Panc1 (cell line): ENCODE results near the gene DKK2. TPM values are rescaled to one million over a fixed set of nuclear protein-coding genes. Genes with fewer than 3 reads are reported as not detected.

ENCODE experiments used
- ATAC-seq: fragments of 200-7000 bp; cut with Tn5 transposase; 2 replicates; pipeline ENCODE4 v1.9.1; 2020; ENCODE audit warnings: mild to moderate bottlenecking, moderate library complexity
- Bru-seq: library from RNA; stranded (reverse); fragments of 400-500 nt; gene quantifications from one replicate; lab custom pipeline; 2021; lab: Mats Ljungman, UMichigan
- BruChase-seq, 2 experiments: library from RNA; stranded (reverse); fragments of 400-500 nt; gene quantifications; one replicate each; lab custom pipeline; 2021; lab: Mats Ljungman, UMichigan
- BruUV-seq: library from RNA; stranded (reverse); fragments of 400-500 nt; replicated peaks from 2 replicates; lab custom pipeline; 2021; lab: Mats Ljungman, UMichigan
- CTCF ChIA-PET: fragments of 300-600 bp; sonication (Branson Sonifier 250); formaldehyde crosslinking; loops from one replicate; lab custom pipeline; 2022; ENCODE audit warnings: antibody characterized with exemption; lab: Charles Lee
- POLR2A ChIA-PET: fragments of 300-600 bp; sonication (Branson Sonifier 250); formaldehyde crosslinking; loops from one replicate; lab custom pipeline; 2022; ENCODE audit warnings: antibody characterized with exemption; lab: Charles Lee
- DNase-seq: peaks from one replicate; pipeline ENCODE4 v3.0.0-alpha.2; 2010; ENCODE audit warnings: low read depth, low spot score
- H3K27ac ChIP-seq: 2 replicates; pipeline ENCODE4 v1.5.1; 2011; ENCODE audit warnings: mild to moderate bottlenecking, low read length, inconsistent platforms
- H3K27me3 ChIP-seq: fragments of 200-500 bp; sonication (Bioruptor generic); 2 replicates; pipeline ENCODE4 v1.6.0; 2014; ENCODE audit warnings: low read length, inconsistent platforms; ENCODE audit not compliant: control insufficient read depth, insufficient read depth
- H3K36me3 ChIP-seq: fragments of 200-500 bp; sonication (Bioruptor generic); 2 replicates; pipeline ENCODE4 v1.5.1; 2014; ENCODE audit warnings: inconsistent platforms, mild to moderate bottlenecking, low read length, moderate library complexity; ENCODE audit not compliant: control insufficient read depth, insufficient read depth
- H3K4me1 ChIP-seq: 2 replicates; pipeline ENCODE4 v1.5.1; 2011; ENCODE audit warnings: inconsistent platforms, mild to moderate bottlenecking, low read length, moderate library complexity; ENCODE audit not compliant: control insufficient read depth, insufficient read depth
- H3K4me3 ChIP-seq, 2 experiments: 2 replicates each; pipeline ENCODE4 v1.5.1; 2011 to 2012; ENCODE audit warnings: low read depth in 2 of 2, low read length in 2 of 2, mild to moderate bottlenecking in 2 of 2, inconsistent platforms in 1 of 2, moderate library complexity in 1 of 2
- H3K9me3 ChIP-seq: fragments of 200-500 bp; sonication (Bioruptor generic); 2 replicates; pipeline ENCODE4 v1.5.1; 2014; ENCODE audit warnings: low read depth, mild to moderate bottlenecking, inconsistent platforms, low read length, moderate library complexity; ENCODE audit not compliant: control insufficient read depth, insufficient read depth
- POLR2AphosphoS5 ChIP-seq: IDR thresholded peaks from 2 replicates; pipeline ENCODE4 v1.6.1; 2012; ENCODE audit warnings: mild to moderate bottlenecking, low read depth, low read length, moderate library complexity
- SIN3A ChIP-seq: IDR thresholded peaks from 2 replicates; pipeline ENCODE4 v1.6.1; 2012; ENCODE audit warnings: low read depth, mild to moderate bottlenecking, low read length, moderate library complexity, borderline replicate concordance; ENCODE audit not compliant: insufficient read depth
- TCF7L2 ChIP-seq: IDR thresholded peaks from 2 replicates; pipeline ENCODE4 v1.6.1; 2011; ENCODE audit warnings: mild to moderate bottlenecking, low read depth, low read length, inconsistent platforms
- in situ Hi-C: cut with HindIII; loops from 2 replicates; pipeline ENCODE4 v1.10.0; 2016; ENCODE audit warnings: low sequenced_read_pairs, low pct_unique_long_range_greater_than_20kb
- intact Hi-C: fragments of 100-400 bp; cut with micrococcal nuclease; formaldehyde crosslinking; loops from one replicate; pipeline ENCODE4 v1.10.0; 2022; ENCODE audit not compliant: unreplicated experiment
- long read RNA-seq: library from polyadenylated mRNA; unstranded; transcript quantifications from one replicate; pipeline ENCODE4 v2.0.0, GENCODE V29; 2021; ENCODE audit not compliant: unreplicated experiment
- polyA plus RNA-seq: library from polyadenylated mRNA; unstranded; fragments of >200 nt; gene quantifications from one replicate; pipeline ENCODE4 v1.2.1, GENCODE V29; 2012; ENCODE audit warnings: missing spikeins; ENCODE audit not compliant: insufficient read length
- total RNA-seq: library from RNA; stranded (reverse); gene quantifications from one replicate; pipeline ENCODE4 v1.2.1, GENCODE V29; 2021; ENCODE audit not compliant: unreplicated experiment
- TF ChIP-seq, protein P1 (sequence below): fragments of 450-650 bp; IDR thresholded peaks from 2 replicates; pipeline ENCODE4 v1.5.1; 2017; ENCODE audit warnings: mild to moderate bottlenecking
- TF ChIP-seq, protein P2 (sequence below), 2 experiments: IDR thresholded peaks; 2 replicates each; pipeline ENCODE4 v1.6.1; 2011 to 2012; ENCODE audit warnings: low read depth in 2 of 2, control low read depth in 1 of 2, low read length in 1 of 2, mild to moderate bottlenecking in 1 of 2, moderate library complexity in 1 of 2; ENCODE audit not compliant: insufficient read depth in 1 of 2

DKK2 gene, protein sequence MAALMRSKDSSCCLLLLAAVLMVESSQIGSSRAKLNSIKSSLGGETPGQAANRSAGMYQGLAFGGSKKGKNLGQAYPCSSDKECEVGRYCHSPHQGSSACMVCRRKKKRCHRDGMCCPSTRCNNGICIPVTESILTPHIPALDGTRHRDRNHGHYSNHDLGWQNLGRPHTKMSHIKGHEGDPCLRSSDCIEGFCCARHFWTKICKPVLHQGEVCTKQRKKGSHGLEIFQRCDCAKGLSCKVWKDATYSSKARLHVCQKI
- total RNA-seq (not detected), Bru-seq, nascent RNA (percentile 3 among the genes with signal in this experiment), BruChase-seq, experiment 1, labeled RNA remaining after a 2-hour chase (percentile 5 among the genes with signal in this experiment), BruChase-seq, experiment 2, labeled RNA remaining after a 6-hour chase (percentile 3 among the genes with signal in this experiment)
- not detected for polyA plus RNA-seq
- long read RNA-seq = 0 reads

DNA sequence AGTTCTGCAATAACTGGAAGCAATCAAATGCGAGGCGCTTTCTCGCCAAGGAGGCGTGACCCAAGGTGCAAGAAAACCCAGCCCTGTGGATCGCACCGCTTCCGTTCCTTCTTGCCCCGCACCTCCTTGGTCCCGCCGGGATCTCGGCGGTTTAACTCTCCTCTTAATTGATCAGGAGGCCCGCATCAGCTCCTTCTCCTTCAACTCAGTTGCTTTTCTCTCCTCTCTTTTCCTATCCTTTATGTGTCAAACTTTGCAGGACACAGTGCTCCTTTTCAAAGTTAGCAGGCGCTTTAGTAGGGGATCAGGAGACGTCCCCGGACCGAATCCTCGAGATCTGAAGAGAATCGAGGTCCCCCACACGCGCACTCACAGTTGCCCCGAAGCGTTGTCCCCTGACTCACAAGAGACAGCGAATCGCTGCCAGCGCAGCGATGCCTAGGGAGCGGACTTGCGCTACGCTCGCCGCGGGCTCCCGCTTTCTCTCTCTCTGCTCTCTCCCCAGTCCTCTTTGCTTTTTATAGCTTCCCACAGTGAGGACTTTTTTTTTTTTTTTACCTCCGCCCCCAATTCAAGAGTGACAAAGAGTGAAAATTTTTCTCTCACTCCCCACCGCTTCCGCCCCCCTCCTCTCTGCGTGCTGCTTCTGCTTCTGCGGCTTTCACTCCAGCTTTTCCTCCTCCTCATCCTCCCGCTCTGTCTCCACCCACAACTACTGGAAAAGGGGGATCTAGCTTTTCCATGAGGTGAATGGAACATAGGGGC, at the start of gene DKK2:
Gene DKK2, minus strand, starts transcription at position 495 of the 765 bp plus-strand sequence. CDS start 722 bp downstream, outside the sequence.
- BruUV-seq = no TSS peak
- Histone ChIP-seq H3K4me3 (peak within 1 kb of the TSS; percentile 39 to 48), H3K27ac (no peak within 1 kb of the TSS), H3K4me1 (peaks cover 3% of the 10 kb centered on the region; the same call in 1 of the 2 replicates), H3K27me3 (peaks cover 10% of the 10 kb centered on the region), H3K36me3 (no peaks in the 10 kb centered on the region; the same call in 1 of the 2 replicates), H3K9me3 (no peaks in the 10 kb centered on the region)
- intact Hi-C loops = loop anchor here (10.0 kb wide), 1 partner anchor 149 kb away; no protein-coding TSS in a partner anchor
- ATAC-seq (no peak), DNase-seq (no peak)
- in situ Hi-C loops = no loop called here
- POLR2A ChIA-PET = no interaction called here
- TF ChIP-seq, protein P1, sequence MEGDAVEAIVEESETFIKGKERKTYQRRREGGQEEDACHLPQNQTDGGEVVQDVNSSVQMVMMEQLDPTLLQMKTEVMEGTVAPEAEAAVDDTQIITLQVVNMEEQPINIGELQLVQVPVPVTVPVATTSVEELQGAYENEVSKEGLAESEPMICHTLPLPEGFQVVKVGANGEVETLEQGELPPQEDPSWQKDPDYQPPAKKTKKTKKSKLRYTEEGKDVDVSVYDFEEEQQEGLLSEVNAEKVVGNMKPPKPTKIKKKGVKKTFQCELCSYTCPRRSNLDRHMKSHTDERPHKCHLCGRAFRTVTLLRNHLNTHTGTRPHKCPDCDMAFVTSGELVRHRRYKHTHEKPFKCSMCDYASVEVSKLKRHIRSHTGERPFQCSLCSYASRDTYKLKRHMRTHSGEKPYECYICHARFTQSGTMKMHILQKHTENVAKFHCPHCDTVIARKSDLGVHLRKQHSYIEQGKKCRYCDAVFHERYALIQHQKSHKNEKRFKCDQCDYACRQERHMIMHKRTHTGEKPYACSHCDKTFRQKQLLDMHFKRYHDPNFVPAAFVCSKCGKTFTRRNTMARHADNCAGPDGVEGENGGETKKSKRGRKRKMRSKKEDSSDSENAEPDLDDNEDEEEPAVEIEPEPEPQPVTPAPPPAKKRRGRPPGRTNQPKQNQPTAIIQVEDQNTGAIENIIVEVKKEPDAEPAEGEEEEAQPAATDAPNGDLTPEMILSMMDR = no peak
- no peak for TF ChIP-seq TCF7L2
- CTCF ChIA-PET = no interaction called here

DNA sequence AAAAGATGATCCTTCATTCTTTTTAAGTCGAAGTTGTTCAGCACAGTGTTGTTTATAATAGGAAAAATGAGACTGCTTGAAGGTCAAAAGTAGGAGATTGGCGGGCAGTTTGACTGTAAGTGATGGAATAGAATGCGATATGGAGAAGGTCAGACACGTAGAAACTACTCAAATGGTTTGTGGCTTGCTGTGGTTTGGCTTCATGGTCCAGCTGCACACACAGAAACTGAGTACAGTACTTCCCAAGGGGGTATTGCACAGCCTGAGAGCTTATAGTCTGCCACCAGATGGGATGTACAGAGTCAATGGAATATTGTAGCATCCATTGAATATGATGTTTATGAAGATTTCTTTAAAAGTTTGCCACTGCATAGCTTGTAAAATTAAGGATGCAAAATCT, 41.1 kb upstream of the DKK2 start:
- DNase-seq = no peak

More for the DNA sequence above, 41.1 kb upstream of the DKK2 start:
- Histone ChIP-seq H3K36me3 (no peaks in the 10 kb centered on the region), H3K27ac (no peak overlapping the region), H3K9me3 (no peaks in the 10 kb centered on the region), H3K4me3 (no peak overlapping the region), H3K4me1 (no peaks in the 10 kb centered on the region), H3K27me3 (no peaks in the 10 kb centered on the region)
- ChIA-PET CTCF (no interaction called here), POLR2A (no interaction called here)
- no TSS peak for BruUV-seq
- no peak for TF ChIP-seq SIN3A
- TF ChIP-seq, protein P2, sequence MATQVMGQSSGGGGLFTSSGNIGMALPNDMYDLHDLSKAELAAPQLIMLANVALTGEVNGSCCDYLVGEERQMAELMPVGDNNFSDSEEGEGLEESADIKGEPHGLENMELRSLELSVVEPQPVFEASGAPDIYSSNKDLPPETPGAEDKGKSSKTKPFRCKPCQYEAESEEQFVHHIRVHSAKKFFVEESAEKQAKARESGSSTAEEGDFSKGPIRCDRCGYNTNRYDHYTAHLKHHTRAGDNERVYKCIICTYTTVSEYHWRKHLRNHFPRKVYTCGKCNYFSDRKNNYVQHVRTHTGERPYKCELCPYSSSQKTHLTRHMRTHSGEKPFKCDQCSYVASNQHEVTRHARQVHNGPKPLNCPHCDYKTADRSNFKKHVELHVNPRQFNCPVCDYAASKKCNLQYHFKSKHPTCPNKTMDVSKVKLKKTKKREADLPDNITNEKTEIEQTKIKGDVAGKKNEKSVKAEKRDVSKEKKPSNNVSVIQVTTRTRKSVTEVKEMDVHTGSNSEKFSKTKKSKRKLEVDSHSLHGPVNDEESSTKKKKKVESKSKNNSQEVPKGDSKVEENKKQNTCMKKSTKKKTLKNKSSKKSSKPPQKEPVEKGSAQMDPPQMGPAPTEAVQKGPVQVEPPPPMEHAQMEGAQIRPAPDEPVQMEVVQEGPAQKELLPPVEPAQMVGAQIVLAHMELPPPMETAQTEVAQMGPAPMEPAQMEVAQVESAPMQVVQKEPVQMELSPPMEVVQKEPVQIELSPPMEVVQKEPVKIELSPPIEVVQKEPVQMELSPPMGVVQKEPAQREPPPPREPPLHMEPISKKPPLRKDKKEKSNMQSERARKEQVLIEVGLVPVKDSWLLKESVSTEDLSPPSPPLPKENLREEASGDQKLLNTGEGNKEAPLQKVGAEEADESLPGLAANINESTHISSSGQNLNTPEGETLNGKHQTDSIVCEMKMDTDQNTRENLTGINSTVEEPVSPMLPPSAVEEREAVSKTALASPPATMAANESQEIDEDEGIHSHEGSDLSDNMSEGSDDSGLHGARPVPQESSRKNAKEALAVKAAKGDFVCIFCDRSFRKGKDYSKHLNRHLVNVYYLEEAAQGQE (IDR thresholded peaks at IDR 0.05; ENCODE audit: insufficient read depth in 1 of 2, low read depth in 2 of 2, low read length in 1 of 2) = no peak
- TF ChIP-seq, protein P1 = no peak
- TF ChIP-seq POLR2AphosphoS5 = no peak
- TF ChIP-seq TCF7L2 = no peak
- intact Hi-C loops (no loop called here), in situ Hi-C loops (no loop called here)
- no peak for ATAC-seq
